ENCODE data around the gene COPS6. TPM values are rescaled to one million over a fixed set of nuclear protein-coding genes. Genes with fewer than 3 reads are reported as not detected.

COPS6 gene
- total and polyA plus RNA-seq, 4 donors = 28.7 to 63.2 (median 46.8) TPM

DNA sequence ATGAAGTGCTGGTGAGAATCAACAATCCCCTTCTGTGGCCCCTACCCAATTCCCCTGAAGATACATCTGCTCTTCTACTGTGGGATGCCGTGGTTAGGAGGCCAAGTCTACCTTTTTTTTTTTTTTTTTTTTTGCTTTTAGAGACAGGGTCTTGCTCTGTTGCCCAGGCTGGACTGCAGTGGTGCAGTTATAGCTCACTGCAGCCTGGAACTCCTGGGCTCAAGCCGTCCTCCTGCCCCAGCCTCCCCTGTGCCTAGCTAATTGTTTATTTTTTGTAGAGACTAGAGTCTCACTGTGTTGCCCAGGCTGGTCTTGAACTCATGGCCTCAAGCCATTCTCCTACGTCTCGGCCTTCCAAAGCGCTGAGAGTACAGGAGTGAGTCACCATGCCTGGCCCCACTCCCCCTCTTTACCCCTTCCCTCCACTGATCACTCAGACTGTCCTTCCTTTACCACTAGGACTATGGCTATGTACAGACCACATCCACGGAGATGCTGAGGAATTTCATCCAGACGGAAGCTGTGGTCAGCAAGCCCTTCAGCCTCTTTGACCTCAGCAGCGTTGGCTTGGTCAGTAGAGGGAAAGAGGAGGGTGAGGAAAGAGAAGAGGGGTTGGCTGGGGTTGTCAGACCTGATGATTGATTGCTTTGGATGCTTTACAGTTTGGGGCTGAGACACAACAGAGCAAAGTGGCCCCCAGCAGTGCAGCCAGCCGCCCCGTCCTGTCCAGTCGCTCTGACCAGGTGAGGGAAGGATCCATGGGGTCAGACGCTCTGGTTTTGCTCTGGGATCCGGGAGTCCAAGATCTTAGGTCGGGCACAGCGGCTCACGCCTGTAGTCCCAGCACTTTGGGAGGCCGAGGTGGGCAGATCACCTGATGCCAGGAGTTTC, 14.4 kb downstream of the COPS6 start:
- Histone ChIP-seq H3K27ac (ENCODE audit: low read depth in 1 of 2, low read length in 2 of 2) (no peak overlapping the region), H3K4me3 (ENCODE audit: low read depth in 1 of 3, low read length in 3 of 3) (no peak overlapping the region), H3K27me3 (ENCODE audit: control insufficient read depth in 4 of 4, insufficient read depth in 4 of 4, low read length in 3 of 4) (no peaks in the 10 kb centered on the region), H3K4me1 (ENCODE audit: control insufficient read depth in 4 of 4, insufficient read depth in 4 of 4, low read length in 3 of 4) (peaks cover 0 to 20% (median 14%) of the 10 kb centered on the region in 4 donors), H3K9ac (ENCODE audit: low read depth in 1 of 2, low read length in 2 of 2) (no peak overlapping the region), H3K9me3 (ENCODE audit: control insufficient read depth in 4 of 4, low read length in 3 of 4) (no peaks in the 10 kb centered on the region), H3K36me3 (ENCODE audit: control insufficient read depth in 4 of 4, insufficient read depth in 3 of 4, low read depth in 1 of 4, low read length in 3 of 4) (peaks cover 5 to 38% (median 17%) of the 10 kb centered on the region in 4 donors)
- DNase-seq (ENCODE audit: low spot score) = no peak
- TF ChIP-seq, protein P1, sequence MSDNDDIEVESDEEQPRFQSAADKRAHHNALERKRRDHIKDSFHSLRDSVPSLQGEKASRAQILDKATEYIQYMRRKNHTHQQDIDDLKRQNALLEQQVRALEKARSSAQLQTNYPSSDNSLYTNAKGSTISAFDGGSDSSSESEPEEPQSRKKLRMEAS (IDR thresholded peaks at IDR 0.05) = no peak
- no peak for TF ChIP-seq RAD21 (IDR thresholded peaks at IDR 0.05)
- no peak for TF ChIP-seq GABPA (IDR thresholded peaks at IDR 0.05 in 1 of 2, conservative IDR thresholded peaks at IDR 0.05 in 1 of 2)
- TF ChIP-seq, protein P2, sequence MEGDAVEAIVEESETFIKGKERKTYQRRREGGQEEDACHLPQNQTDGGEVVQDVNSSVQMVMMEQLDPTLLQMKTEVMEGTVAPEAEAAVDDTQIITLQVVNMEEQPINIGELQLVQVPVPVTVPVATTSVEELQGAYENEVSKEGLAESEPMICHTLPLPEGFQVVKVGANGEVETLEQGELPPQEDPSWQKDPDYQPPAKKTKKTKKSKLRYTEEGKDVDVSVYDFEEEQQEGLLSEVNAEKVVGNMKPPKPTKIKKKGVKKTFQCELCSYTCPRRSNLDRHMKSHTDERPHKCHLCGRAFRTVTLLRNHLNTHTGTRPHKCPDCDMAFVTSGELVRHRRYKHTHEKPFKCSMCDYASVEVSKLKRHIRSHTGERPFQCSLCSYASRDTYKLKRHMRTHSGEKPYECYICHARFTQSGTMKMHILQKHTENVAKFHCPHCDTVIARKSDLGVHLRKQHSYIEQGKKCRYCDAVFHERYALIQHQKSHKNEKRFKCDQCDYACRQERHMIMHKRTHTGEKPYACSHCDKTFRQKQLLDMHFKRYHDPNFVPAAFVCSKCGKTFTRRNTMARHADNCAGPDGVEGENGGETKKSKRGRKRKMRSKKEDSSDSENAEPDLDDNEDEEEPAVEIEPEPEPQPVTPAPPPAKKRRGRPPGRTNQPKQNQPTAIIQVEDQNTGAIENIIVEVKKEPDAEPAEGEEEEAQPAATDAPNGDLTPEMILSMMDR (IDR thresholded peaks at IDR 0.05; ENCODE audit: low read depth, low read length, missing input control) = no peak
- no peak for TF ChIP-seq FOXA1 (IDR thresholded peaks at IDR 0.05)
- TF ChIP-seq, protein P3, sequence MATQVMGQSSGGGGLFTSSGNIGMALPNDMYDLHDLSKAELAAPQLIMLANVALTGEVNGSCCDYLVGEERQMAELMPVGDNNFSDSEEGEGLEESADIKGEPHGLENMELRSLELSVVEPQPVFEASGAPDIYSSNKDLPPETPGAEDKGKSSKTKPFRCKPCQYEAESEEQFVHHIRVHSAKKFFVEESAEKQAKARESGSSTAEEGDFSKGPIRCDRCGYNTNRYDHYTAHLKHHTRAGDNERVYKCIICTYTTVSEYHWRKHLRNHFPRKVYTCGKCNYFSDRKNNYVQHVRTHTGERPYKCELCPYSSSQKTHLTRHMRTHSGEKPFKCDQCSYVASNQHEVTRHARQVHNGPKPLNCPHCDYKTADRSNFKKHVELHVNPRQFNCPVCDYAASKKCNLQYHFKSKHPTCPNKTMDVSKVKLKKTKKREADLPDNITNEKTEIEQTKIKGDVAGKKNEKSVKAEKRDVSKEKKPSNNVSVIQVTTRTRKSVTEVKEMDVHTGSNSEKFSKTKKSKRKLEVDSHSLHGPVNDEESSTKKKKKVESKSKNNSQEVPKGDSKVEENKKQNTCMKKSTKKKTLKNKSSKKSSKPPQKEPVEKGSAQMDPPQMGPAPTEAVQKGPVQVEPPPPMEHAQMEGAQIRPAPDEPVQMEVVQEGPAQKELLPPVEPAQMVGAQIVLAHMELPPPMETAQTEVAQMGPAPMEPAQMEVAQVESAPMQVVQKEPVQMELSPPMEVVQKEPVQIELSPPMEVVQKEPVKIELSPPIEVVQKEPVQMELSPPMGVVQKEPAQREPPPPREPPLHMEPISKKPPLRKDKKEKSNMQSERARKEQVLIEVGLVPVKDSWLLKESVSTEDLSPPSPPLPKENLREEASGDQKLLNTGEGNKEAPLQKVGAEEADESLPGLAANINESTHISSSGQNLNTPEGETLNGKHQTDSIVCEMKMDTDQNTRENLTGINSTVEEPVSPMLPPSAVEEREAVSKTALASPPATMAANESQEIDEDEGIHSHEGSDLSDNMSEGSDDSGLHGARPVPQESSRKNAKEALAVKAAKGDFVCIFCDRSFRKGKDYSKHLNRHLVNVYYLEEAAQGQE (IDR thresholded peaks at IDR 0.05) = no peak
- TF ChIP-seq, protein P4, sequence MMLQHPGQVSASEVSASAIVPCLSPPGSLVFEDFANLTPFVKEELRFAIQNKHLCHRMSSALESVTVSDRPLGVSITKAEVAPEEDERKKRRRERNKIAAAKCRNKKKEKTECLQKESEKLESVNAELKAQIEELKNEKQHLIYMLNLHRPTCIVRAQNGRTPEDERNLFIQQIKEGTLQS (IDR thresholded peaks at IDR 0.05) = no peak
- TF ChIP-seq TAF1 (conservative IDR thresholded peaks at IDR 0.05) = no peak
- WGBS = 93% methylated on average over 17 of the region's 17 CpGs

DNA sequence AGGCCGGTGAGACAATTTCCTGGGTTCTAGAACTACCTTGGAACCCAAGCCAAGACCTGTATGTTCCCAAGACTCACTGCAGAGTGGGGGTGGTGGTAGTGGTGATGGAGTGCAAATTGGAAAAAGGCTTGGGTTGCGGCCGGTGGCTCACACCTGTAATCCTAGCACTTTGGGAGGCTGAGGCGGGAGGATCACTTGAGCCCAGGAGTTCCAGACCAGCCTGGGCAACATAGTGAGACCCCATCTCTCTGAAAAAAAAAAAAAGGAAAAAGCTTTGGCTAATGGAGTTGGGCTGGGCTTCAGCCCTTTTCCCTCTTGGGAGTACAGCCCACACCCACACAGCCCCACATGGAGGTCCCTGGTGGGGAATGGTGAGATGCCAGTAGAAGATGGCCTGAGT, 16.8 kb downstream of the COPS6 start:
- no peak overlapping the region for H3K4me3 ChIP-seq (ENCODE audit: low read depth in 1 of 3, low read length in 3 of 3)
- H3K9ac ChIP-seq (ENCODE audit: low read depth in 1 of 2, low read length in 2 of 2) = no peak overlapping the region
- H3K36me3 ChIP-seq (ENCODE audit: control insufficient read depth in 4 of 4, insufficient read depth in 3 of 4, low read depth in 1 of 4, low read length in 3 of 4) = peaks cover 2 to 34% (median 18%) of the 10 kb centered on the region in 4 donors
- no peak overlapping the region for H3K27ac ChIP-seq (ENCODE audit: low read depth in 1 of 2, low read length in 2 of 2)
- H3K4me1 ChIP-seq (ENCODE audit: control insufficient read depth in 4 of 4, insufficient read depth in 4 of 4, low read length in 3 of 4) = peaks cover 0 to 7% (median 2%) of the 10 kb centered on the region in 4 donors
- no peaks in the 10 kb centered on the region for H3K9me3 ChIP-seq (ENCODE audit: control insufficient read depth in 4 of 4, low read length in 3 of 4)
- DNase-seq (ENCODE audit: low spot score) = no peak
- H3K27me3 ChIP-seq (ENCODE audit: control insufficient read depth in 4 of 4, insufficient read depth in 4 of 4, low read length in 3 of 4) = no peaks in the 10 kb centered on the region
- WGBS = 98% methylated on average over 4 of the region's 4 CpGs
- no peak for TF ChIP-seq SP1 (IDR thresholded peaks at IDR 0.05)
- no peak for TF ChIP-seq HNF4G (IDR thresholded peaks at IDR 0.05)
- TF ChIP-seq GABPA (IDR thresholded peaks at IDR 0.05 in 1 of 2, conservative IDR thresholded peaks at IDR 0.05 in 1 of 2) = no peak
- TF ChIP-seq FOXA2 (IDR thresholded peaks at IDR 0.05) = no peak
- no peak for TF ChIP-seq FOXA1 (IDR thresholded peaks at IDR 0.05)
- TF ChIP-seq TAF1 (conservative IDR thresholded peaks at IDR 0.05) = no peak
- no peak for TF ChIP-seq EGR1 (IDR thresholded peaks at IDR 0.05; ENCODE audit: low read depth in 2 of 2)
- TF ChIP-seq JUND (IDR thresholded peaks at IDR 0.05) = no peak
- TF ChIP-seq NR2F2 (IDR thresholded peaks at IDR 0.05) = no peak
- TF ChIP-seq, protein P3 (IDR thresholded peaks at IDR 0.05) = no peak
- TF ChIP-seq, protein P1 (IDR thresholded peaks at IDR 0.05) = no peak
- TF ChIP-seq RXRA (IDR thresholded peaks at IDR 0.05) = no peak
- TF ChIP-seq RAD21 (IDR thresholded peaks at IDR 0.05) = no peak
- no peak for TF ChIP-seq YY1 (IDR thresholded peaks at IDR 0.05)
- TF ChIP-seq HNF4A (conservative IDR thresholded peaks at IDR 0.05) = no peak
- TF ChIP-seq, protein P4 (IDR thresholded peaks at IDR 0.05) = no peak
- TF ChIP-seq, protein P5, sequence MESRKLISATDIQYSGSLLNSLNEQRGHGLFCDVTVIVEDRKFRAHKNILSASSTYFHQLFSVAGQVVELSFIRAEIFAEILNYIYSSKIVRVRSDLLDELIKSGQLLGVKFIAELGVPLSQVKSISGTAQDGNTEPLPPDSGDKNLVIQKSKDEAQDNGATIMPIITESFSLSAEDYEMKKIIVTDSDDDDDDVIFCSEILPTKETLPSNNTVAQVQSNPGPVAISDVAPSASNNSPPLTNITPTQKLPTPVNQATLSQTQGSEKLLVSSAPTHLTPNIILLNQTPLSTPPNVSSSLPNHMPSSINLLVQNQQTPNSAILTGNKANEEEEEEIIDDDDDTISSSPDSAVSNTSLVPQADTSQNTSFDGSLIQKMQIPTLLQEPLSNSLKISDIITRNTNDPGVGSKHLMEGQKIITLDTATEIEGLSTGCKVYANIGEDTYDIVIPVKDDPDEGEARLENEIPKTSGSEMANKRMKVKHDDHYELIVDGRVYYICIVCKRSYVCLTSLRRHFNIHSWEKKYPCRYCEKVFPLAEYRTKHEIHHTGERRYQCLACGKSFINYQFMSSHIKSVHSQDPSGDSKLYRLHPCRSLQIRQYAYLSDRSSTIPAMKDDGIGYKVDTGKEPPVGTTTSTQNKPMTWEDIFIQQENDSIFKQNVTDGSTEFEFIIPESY (IDR thresholded peaks at IDR 0.05) = no peak
